Mesendoderm (in vitro differentiated cells): ENCODE results near the gene MT4.

Experiments used
- DNase-seq: peaks from one replicate; pipeline ENCODE4 v3.0.0; 2013
- H2AK5ac ChIP-seq: 2 replicates; pipeline ENCODE4 v1.6.1; 2013; ENCODE audit warnings: low read length, inconsistent platforms
- H2BK120ac ChIP-seq: 2 replicates; pipeline ENCODE4 v1.6.1; 2013; ENCODE audit warnings: low read depth, mild to moderate bottlenecking, low read length, moderate library complexity, mixed read lengths
- H2BK15ac ChIP-seq: replicated peaks from 2 replicates; pipeline ENCODE4 v1.6.1; 2013; ENCODE audit warnings: low read depth, mild to moderate bottlenecking, moderate library complexity
- H2BK5ac ChIP-seq: 2 replicates; pipeline ENCODE4 v1.6.1; 2013; ENCODE audit warnings: low read length, inconsistent platforms
- H3K18ac ChIP-seq: 2 replicates; pipeline ENCODE4 v1.6.1; 2013; ENCODE audit warnings: mild to moderate bottlenecking, low read length, mixed read lengths
- H3K23ac ChIP-seq: one replicate; pipeline ENCODE4 v1.6.1; 2013; ENCODE audit warnings: low read length
- H3K27ac ChIP-seq: 2 replicates; pipeline ENCODE4 v1.5.1; 2013; ENCODE audit warnings: low read depth, mild to moderate bottlenecking, inconsistent platforms, low read length, moderate library complexity
- H3K27me3 ChIP-seq: 2 replicates; pipeline ENCODE4 v1.6.1; 2013; ENCODE audit warnings: low read length, control low read depth, mild to moderate bottlenecking, inconsistent platforms; ENCODE audit not compliant: insufficient read depth, poor library complexity
- H3K36me3 ChIP-seq: 2 replicates; pipeline ENCODE4 v1.6.1; 2013; ENCODE audit warnings: low read length, inconsistent platforms; ENCODE audit not compliant: control insufficient read depth, insufficient read depth
- H3K4ac ChIP-seq: one replicate; pipeline ENCODE4 v1.6.1; 2013; ENCODE audit warnings: low read depth, mild to moderate bottlenecking, low read length, moderate library complexity
- H3K4me1 ChIP-seq: 2 replicates; pipeline ENCODE4 v1.6.1; 2013; ENCODE audit warnings: low read depth, low read length, inconsistent platforms; ENCODE audit not compliant: control insufficient read depth
- H3K4me2 ChIP-seq: 2 replicates; pipeline ENCODE4 v1.6.1; 2013; ENCODE audit warnings: low read length
- H3K4me3 ChIP-seq: 2 replicates; pipeline ENCODE4 v1.5.1; 2013; ENCODE audit warnings: mild to moderate bottlenecking, low read length
- H3K56ac ChIP-seq: one replicate; pipeline ENCODE4 v1.6.1; 2013; ENCODE audit warnings: low read length
- H3K79me1 ChIP-seq: 2 replicates; pipeline ENCODE4 v1.6.1; 2013; ENCODE audit warnings: low read length, inconsistent platforms
- H3K79me2 ChIP-seq: 2 replicates; pipeline ENCODE4 v1.6.1; 2013; ENCODE audit warnings: mild to moderate bottlenecking, low read length; ENCODE audit not compliant: control insufficient read depth, insufficient read depth
- H3K9ac ChIP-seq: 2 replicates; pipeline ENCODE4 v1.6.1; 2013; ENCODE audit warnings: low read length, inconsistent platforms
- H4K5ac ChIP-seq: one replicate; pipeline ENCODE4 v1.6.1; 2013; ENCODE audit warnings: low read length
- H4K8ac ChIP-seq: one replicate; pipeline ENCODE4 v1.6.1; 2013; ENCODE audit warnings: low read depth, mild to moderate bottlenecking, control low read depth, low read length, moderate library complexity
- WGBS: extraction: QIAGEN DNeasy Blood & Tissue Kit; methylation state at CpG from one replicate; pipeline ENCODE4 v1.1.7; 2013; ENCODE audit warnings: low lambda C conversion rate, missing lambda C conversion rate; ENCODE audit not compliant: insufficient coverage; ENCODE audit errors: extremely low coverage; 5-methylcytosine and 5-hydroxymethylcytosine counted together

The MT4 gene

GRCh38 chr16:56549744-56550385 is 15.0 kb upstream of the MT4 start:
- H3K56ac ChIP-seq, result no peak overlapping the region
- H2AK5ac ChIP-seq, result no peak overlapping the region
- WGBS, result no CpG with 5 or more reads among the region's 5 CpGs
- H4K8ac ChIP-seq, result no peak overlapping the region
- H3K79me2 ChIP-seq, result no peaks in the 10 kb centered on the region
- H3K36me3 ChIP-seq, result no peaks in the 10 kb centered on the region
- no peak for DNase-seq
- no peak overlapping the region for H2BK15ac ChIP-seq
- no peaks in the 10 kb centered on the region for H3K4me1 ChIP-seq
- H2BK120ac ChIP-seq, result no peak overlapping the region
- H2BK5ac ChIP-seq, result no peak overlapping the region
- H3K9ac ChIP-seq, result no peak overlapping the region
- no peak overlapping the region for H3K23ac ChIP-seq
- no peak overlapping the region for H3K27ac ChIP-seq
- H3K18ac ChIP-seq, result no peak overlapping the region
- H3K4ac ChIP-seq, result no peak overlapping the region
- H3K4me3 ChIP-seq, result no peak overlapping the region
- no peaks in the 10 kb centered on the region for H3K27me3 ChIP-seq
- H4K5ac ChIP-seq, result no peak overlapping the region
- H3K79me1 ChIP-seq, result no peaks in the 10 kb centered on the region
- H3K4me2 ChIP-seq, result no peak overlapping the region

DNA sequence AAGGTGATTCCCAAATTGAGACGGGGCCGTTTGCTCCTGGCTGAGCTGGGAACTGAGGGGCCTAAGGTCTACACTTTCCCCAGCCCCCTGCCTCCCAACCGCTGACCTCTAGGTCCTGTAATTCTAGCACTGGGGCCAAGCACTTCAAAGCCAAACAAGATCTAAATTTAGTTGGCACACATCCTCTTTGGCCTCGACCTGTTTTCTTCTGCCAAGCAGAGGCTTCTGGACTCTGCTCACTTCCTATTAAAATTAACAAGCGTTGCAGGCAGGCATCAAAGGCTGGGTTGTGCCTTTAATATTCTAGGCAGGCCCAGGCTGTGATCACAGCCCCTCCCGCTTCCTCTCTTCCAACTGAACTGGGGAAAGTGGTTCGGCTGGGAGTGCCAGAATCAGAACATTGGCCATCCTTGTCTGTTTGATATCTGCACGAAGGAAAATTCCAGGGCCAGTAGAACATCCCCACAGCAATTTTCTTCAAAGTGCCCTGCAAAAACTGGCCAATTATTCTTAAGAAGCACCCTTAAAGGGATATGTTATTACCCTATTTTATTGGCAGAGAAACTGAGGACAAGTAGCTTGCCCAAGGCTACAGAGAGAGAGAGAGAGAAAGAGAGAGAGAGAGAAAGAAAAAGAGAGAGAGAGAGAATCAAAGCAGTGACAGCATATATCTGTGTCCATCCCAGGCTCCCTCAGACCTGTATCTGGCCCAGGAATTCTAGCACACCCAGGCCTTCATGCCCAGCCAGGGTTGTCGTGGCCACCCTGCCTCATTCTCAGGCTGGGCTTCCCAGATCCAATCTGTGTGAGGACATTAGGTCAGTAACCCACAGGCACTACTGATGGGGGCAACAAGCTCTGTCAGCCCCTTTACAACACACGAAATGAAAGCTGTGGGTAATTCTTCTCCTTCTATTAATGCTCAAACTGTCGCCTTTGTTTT is 12.8 kb upstream of the MT4 start:
- H3K4ac ChIP-seq, result no peak overlapping the region
- no peak overlapping the region for H4K5ac ChIP-seq
- H2AK5ac ChIP-seq, result no peak overlapping the region
- no CpG with 5 or more reads among the region's 11 CpGs for WGBS
- H3K4me1 ChIP-seq, result no peaks in the 10 kb centered on the region
- no peak overlapping the region for H3K4me2 ChIP-seq
- H3K56ac ChIP-seq, result no peak overlapping the region
- H3K79me2 ChIP-seq, result no peaks in the 10 kb centered on the region
- no peak overlapping the region for H3K27ac ChIP-seq
- H3K27me3 ChIP-seq, result no peaks in the 10 kb centered on the region
- no peak for DNase-seq
- H3K9ac ChIP-seq, result no peak overlapping the region
- H3K79me1 ChIP-seq, result no peaks in the 10 kb centered on the region
- H3K36me3 ChIP-seq, result no peaks in the 10 kb centered on the region
- no peak overlapping the region for H2BK120ac ChIP-seq
- H3K4me3 ChIP-seq, result no peak overlapping the region
- no peak overlapping the region for H2BK5ac ChIP-seq
- no peak overlapping the region for H2BK15ac ChIP-seq
- H3K23ac ChIP-seq, result no peak overlapping the region
- H3K18ac ChIP-seq, result no peak overlapping the region
- H4K8ac ChIP-seq, result no peak overlapping the region

- no peak overlapping the region for H3K27ac ChIP-seq
- WGBS, result no CpG with 5 or more reads among the region's 10 CpGs
These were observed 10.4 kb upstream of the MT4 start for GRCh38 chr16:56554441-56554840.

DNA sequence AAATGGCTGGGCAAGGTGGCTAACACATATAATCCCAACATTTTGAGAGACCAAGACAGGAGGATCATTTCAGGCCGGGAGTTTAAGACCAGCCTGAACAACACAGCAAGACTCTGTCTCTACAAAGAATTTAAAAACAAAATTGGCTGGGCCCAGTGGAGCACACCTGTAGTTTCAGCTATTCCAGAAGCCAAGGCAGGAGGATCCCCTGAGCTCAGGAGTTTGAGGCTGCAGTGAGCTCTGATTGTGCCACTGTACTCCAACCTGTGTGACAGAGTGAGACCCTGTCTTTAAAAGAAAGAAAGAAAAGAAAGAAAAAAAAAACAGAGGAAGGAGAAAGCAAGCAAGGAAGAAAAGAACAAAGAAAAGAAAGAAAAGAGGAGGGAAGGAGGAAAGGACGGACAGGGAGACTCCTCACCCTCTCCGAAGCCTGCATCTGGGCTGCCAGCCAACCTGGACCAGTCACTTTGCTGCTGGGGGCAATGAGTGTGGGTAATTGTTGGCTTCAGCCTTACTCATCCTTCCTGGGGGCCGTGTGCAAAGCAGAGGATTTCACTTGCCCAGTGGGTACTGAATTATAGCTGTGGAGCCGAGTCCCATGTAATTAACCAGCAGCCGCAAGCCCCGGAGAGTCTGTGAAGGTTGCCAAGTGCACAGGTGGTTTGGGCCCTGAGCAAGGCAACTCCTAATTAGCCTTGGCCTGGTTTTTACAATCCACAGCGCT is 6.7 kb upstream of the MT4 start:
- H3K36me3 ChIP-seq, result no peaks in the 10 kb centered on the region
- no peak overlapping the region for H3K56ac ChIP-seq
- H4K8ac ChIP-seq, result no peak overlapping the region
- H2AK5ac ChIP-seq, result no peak overlapping the region
- DNase-seq, result no peak
- H3K4me3 ChIP-seq, result no peak overlapping the region
- no peaks in the 10 kb centered on the region for H3K79me2 ChIP-seq
- H2BK120ac ChIP-seq, result no peak overlapping the region
- H2BK15ac ChIP-seq, result no peak overlapping the region
- H3K4ac ChIP-seq, result no peak overlapping the region
- H3K27me3 ChIP-seq, result no peaks in the 10 kb centered on the region
- no peak overlapping the region for H3K9ac ChIP-seq
- H2BK5ac ChIP-seq, result no peak overlapping the region
- no peak overlapping the region for H3K23ac ChIP-seq
- no peaks in the 10 kb centered on the region for H3K4me1 ChIP-seq
- H3K27ac ChIP-seq, result no peak overlapping the region
- no CpG with 5 or more reads among the region's 8 CpGs for WGBS
- no peak overlapping the region for H3K4me2 ChIP-seq
- H3K79me1 ChIP-seq, result no peaks in the 10 kb centered on the region
- H4K5ac ChIP-seq, result no peak overlapping the region
- H3K18ac ChIP-seq, result no peak overlapping the region

More at GRCh38 chr16:56554441-56554840, 10.4 kb upstream of the MT4 start:
- H3K23ac ChIP-seq, result no peak overlapping the region
- no peak overlapping the region for H2BK5ac ChIP-seq
- no peak overlapping the region for H3K18ac ChIP-seq
- no peak overlapping the region for H4K5ac ChIP-seq
- no peaks in the 10 kb centered on the region for H3K36me3 ChIP-seq
- H3K4me2 ChIP-seq, result no peak overlapping the region
- no peaks in the 10 kb centered on the region for H3K79me2 ChIP-seq
- DNase-seq, result no peak
- H3K4ac ChIP-seq, result no peak overlapping the region
- H3K9ac ChIP-seq, result no peak overlapping the region
- H3K79me1 ChIP-seq, result no peaks in the 10 kb centered on the region
- no peak overlapping the region for H2BK120ac ChIP-seq
- no peaks in the 10 kb centered on the region for H3K4me1 ChIP-seq
- no peak overlapping the region for H3K4me3 ChIP-seq
- no peak overlapping the region for H3K56ac ChIP-seq
- H2AK5ac ChIP-seq, result no peak overlapping the region
- H3K27me3 ChIP-seq, result no peaks in the 10 kb centered on the region
- no peak overlapping the region for H2BK15ac ChIP-seq
- no peak overlapping the region for H4K8ac ChIP-seq

- DNase-seq, result no peak
- Histone ChIP-seq H2BK5ac (no peak overlapping the region), H3K23ac (no peak overlapping the region), H3K4me3 (no peak overlapping the region), H3K4me2 (no peak overlapping the region), H3K56ac (no peak overlapping the region), H3K27me3 (no peaks in the 10 kb centered on the region), H3K27ac (no peak overlapping the region), H3K4ac (no peak overlapping the region), H2AK5ac (no peak overlapping the region), H4K8ac (no peak overlapping the region), H3K18ac (no peak overlapping the region), H3K4me1 (no peaks in the 10 kb centered on the region), H2BK15ac (no peak overlapping the region), H3K9ac (no peak overlapping the region), H3K36me3 (no peaks in the 10 kb centered on the region), H3K79me2 (no peaks in the 10 kb centered on the region), H3K79me1 (no peaks in the 10 kb centered on the region), H4K5ac (no peak overlapping the region), H2BK120ac (no peak overlapping the region)
- WGBS, result no CpG with 5 or more reads among the region's 4 CpGs
These were observed 5.8 kb upstream of the MT4 start for GRCh38 chr16:56559109-56559508.
